ENCODE data around the gene GJB1. TPM values are rescaled to one million over a fixed set of nuclear protein-coding genes. Genes with fewer than 3 reads are reported as not detected.
"Not testable (repeated sequence)": the region's sequence is repeated elsewhere in the genome, so short reads cannot be mapped to it uniquely, and the experiment has no call there.

The GJB1 gene
- polyA plus RNA-seq, 4 donors, result 23.3 to 118 (median 54.6) TPM

- FAIRE-seq (no peak), DNase-seq (peak; percentile 74 to 88)
- H3K4me3 ChIP-seq (ENCODE audit: low read depth in 1 of 3, low read length in 3 of 3), result peak within 1 kb of the TSS; percentile 56 to 91 (median 68)
- no peaks in the 10 kb centered on the region for H3K27me3 ChIP-seq (ENCODE audit: control insufficient read depth in 3 of 3, insufficient read depth in 3 of 3, low read length in 3 of 3)
- peak within 1 kb of the TSS; percentile 52 to 89 (median 88) for H3K27ac ChIP-seq (ENCODE audit: low read depth in 1 of 3, low read length in 2 of 3)
- 1 to 35% (median 8%) methylated on average over 33 to 54 of the region's 54 CpGs for WGBS, 3 donors
- peaks cover 0 to 27% (median 6%) of the 10 kb centered on the region in 3 donors for H3K4me1 ChIP-seq (ENCODE audit: control insufficient read depth in 3 of 3, insufficient read depth in 2 of 3, low read depth in 1 of 3, low read length in 2 of 3)
- peaks cover 0 to 16% (median 0%) of the 10 kb centered on the region in 3 donors for H3K36me3 ChIP-seq (ENCODE audit: control insufficient read depth in 3 of 3, insufficient read depth in 2 of 3, low read depth in 1 of 3, low read length in 3 of 3)
- no peaks in the 10 kb centered on the region for H3K9me3 ChIP-seq (ENCODE audit: control insufficient read depth in 2 of 2, insufficient read depth in 1 of 2, low read depth in 1 of 2, low read length in 1 of 2)
These were observed 31.3 kb downstream of the GJB1 start, which contains the start of gene ZMYM3 for GRCh38 chrX:71254092-71254963. Gene ZMYM3, minus strand, starts transcription at chrX:71254140. Its CDS starts 885 bp downstream, at chrX:71253255.

- Histone ChIP-seq H3K4me3 (ENCODE audit: low read depth in 1 of 3, low read length in 3 of 3) (no peak overlapping the region), H3K4me1 (ENCODE audit: control insufficient read depth in 3 of 3, insufficient read depth in 2 of 3, low read depth in 1 of 3, low read length in 2 of 3) (peaks cover 0 to 19% (median 6%) of the 10 kb centered on the region in 3 donors), H3K27me3 (ENCODE audit: control insufficient read depth in 3 of 3, insufficient read depth in 3 of 3, low read length in 3 of 3) (no peaks in the 10 kb centered on the region), H3K27ac (ENCODE audit: low read depth in 1 of 3, low read length in 2 of 3) (peak overlapping the region in 1 of 3 donors; percentile 89), H3K9me3 (ENCODE audit: control insufficient read depth in 2 of 2, insufficient read depth in 1 of 2, low read depth in 1 of 2, low read length in 1 of 2) (no peaks in the 10 kb centered on the region), H3K36me3 (ENCODE audit: control insufficient read depth in 3 of 3, insufficient read depth in 2 of 3, low read depth in 1 of 3, low read length in 3 of 3) (no peaks in the 10 kb centered on the region)
- WGBS, 3 donors, result 74 to 81% (median 81%) methylated on average over 6 of the region's 6 CpGs
- FAIRE-seq (no peak), DNase-seq (no peak)
These were observed 33.0 kb downstream of the GJB1 start for GRCh38 chrX:71256051-71256450.

GRCh38 chrX:71256856-71257255, 33.8 kb downstream of the GJB1 start:
- Histone ChIP-seq H3K4me3 (ENCODE audit: low read depth in 1 of 3, low read length in 3 of 3) (no peak overlapping the region), H3K27me3 (ENCODE audit: control insufficient read depth in 3 of 3, insufficient read depth in 3 of 3, low read length in 3 of 3) (no peaks in the 10 kb centered on the region), H3K27ac (ENCODE audit: low read depth in 1 of 3, low read length in 2 of 3) (no peak overlapping the region), H3K9me3 (ENCODE audit: control insufficient read depth in 2 of 2, insufficient read depth in 1 of 2, low read depth in 1 of 2, low read length in 1 of 2) (no peaks in the 10 kb centered on the region), H3K36me3 (ENCODE audit: control insufficient read depth in 3 of 3, insufficient read depth in 2 of 3, low read depth in 1 of 3, low read length in 3 of 3) (no peaks in the 10 kb centered on the region), H3K4me1 (ENCODE audit: control insufficient read depth in 3 of 3, insufficient read depth in 2 of 3, low read depth in 1 of 3, low read length in 2 of 3) (peaks cover 0 to 12% (median 6%) of the 10 kb centered on the region in 3 donors)
- WGBS, 3 donors, result 86 to 98% (median 91%) methylated on average over 4 of the region's 4 CpGs
- DNase-seq, result no peak
- no peak for FAIRE-seq

- not testable (repeated sequence) for H3K27me3 ChIP-seq (ENCODE audit: control insufficient read depth in 3 of 3, insufficient read depth in 3 of 3, low read length in 3 of 3); H3K4me1 ChIP-seq (ENCODE audit: control insufficient read depth in 3 of 3, insufficient read depth in 2 of 3, low read depth in 1 of 3, low read length in 2 of 3)
These were observed 45.6 kb downstream of the GJB1 start for GRCh38 chrX:71268624-71269023.

GRCh38 chrX:71269801-71270395, 46.9 kb downstream of the GJB1 start:
- Histone ChIP-seq H3K36me3 (ENCODE audit: control insufficient read depth in 3 of 3, insufficient read depth in 2 of 3, low read depth in 1 of 3, low read length in 3 of 3) (no peaks in the 10 kb centered on the region), H3K4me1 (ENCODE audit: control insufficient read depth in 3 of 3, insufficient read depth in 2 of 3, low read depth in 1 of 3, low read length in 2 of 3) (no peaks in the 10 kb centered on the region), H3K9me3 (ENCODE audit: control insufficient read depth in 2 of 2, insufficient read depth in 1 of 2, low read depth in 1 of 2, low read length in 1 of 2) (no peaks in the 10 kb centered on the region), H3K4me3 (ENCODE audit: low read depth in 1 of 3, low read length in 3 of 3) (no peak overlapping the region), H3K27me3 (ENCODE audit: control insufficient read depth in 3 of 3, insufficient read depth in 3 of 3, low read length in 3 of 3) (no peaks in the 10 kb centered on the region), H3K27ac (ENCODE audit: low read depth in 1 of 3, low read length in 2 of 3) (no peak overlapping the region)
- no peak for FAIRE-seq
- WGBS, 3 donors, result 89 to 97% (median 89%) methylated on average over 15 to 19 of the region's 19 CpGs
- no peak for DNase-seq

More at GRCh38 chrX:71268624-71269023, 45.6 kb downstream of the GJB1 start:
- not testable (repeated sequence) for FAIRE-seq; H3K27ac ChIP-seq (ENCODE audit: low read depth in 1 of 3, low read length in 2 of 3); H3K4me3 ChIP-seq (ENCODE audit: low read depth in 1 of 3, low read length in 3 of 3); H3K36me3 ChIP-seq (ENCODE audit: control insufficient read depth in 3 of 3, insufficient read depth in 2 of 3, low read depth in 1 of 3, low read length in 3 of 3); H3K9me3 ChIP-seq (ENCODE audit: control insufficient read depth in 2 of 2, insufficient read depth in 1 of 2, low read depth in 1 of 2, low read length in 1 of 2); DNase-seq

GRCh38 chrX:71272313-71272712, 49.3 kb downstream of the GJB1 start:
- not testable (repeated sequence) for H3K27me3 ChIP-seq (ENCODE audit: control insufficient read depth in 3 of 3, insufficient read depth in 3 of 3, low read length in 3 of 3); H3K9me3 ChIP-seq (ENCODE audit: control insufficient read depth in 2 of 2, insufficient read depth in 1 of 2, low read depth in 1 of 2, low read length in 1 of 2); H3K27ac ChIP-seq (ENCODE audit: low read depth in 1 of 3, low read length in 2 of 3); H3K4me1 ChIP-seq (ENCODE audit: control insufficient read depth in 3 of 3, insufficient read depth in 2 of 3, low read depth in 1 of 3, low read length in 2 of 3); FAIRE-seq; H3K36me3 ChIP-seq (ENCODE audit: control insufficient read depth in 3 of 3, insufficient read depth in 2 of 3, low read depth in 1 of 3, low read length in 3 of 3); H3K4me3 ChIP-seq (ENCODE audit: low read depth in 1 of 3, low read length in 3 of 3)
- WGBS, 3 donors, result 51 to 76% (median 71%) methylated on average over 2 of the region's 2 CpGs
- peak in 1 of 2 donors; percentile 7 for DNase-seq

Other genes with a start within 250 kb of the GJB1 start
- 10 to 100 TPM; 40.9 to 64.8 (median 55.5) TPM for gene SNX12, start 154.9 kb upstream of the GJB1 start, polyA plus RNA-seq
- gene FOXO4, start 127.4 kb upstream of the GJB1 start, polyA plus RNA-seq, result 10 to 100 TPM; 11.5 to 20.5 (median 14.9) TPM
- gene CXorf65, start 116.5 kb upstream of the GJB1 start, polyA plus RNA-seq, result 1 to 10 TPM in 2 of 4 donors, under 1 TPM in 2; 0.27 to 2.2 (median 1.5) TPM
- 10 to 100 TPM; 11.2 to 83.5 (median 25.5) TPM for gene IL2RG, start 111.6 kb upstream of the GJB1 start, polyA plus RNA-seq
- 10 to 100 TPM in 1 of 4 donors, 1 to 10 TPM in 3; 4.3 to 30.1 (median 9.0) TPM for gene MED12, start 104.6 kb upstream of the GJB1 start, polyA plus RNA-seq
- 1 to 10 TPM in 1 of 4 donors, under 1 TPM in 3; 0.27 to 1.2 (median 0.62) TPM for gene NLGN3, start 78.4 kb upstream of the GJB1 start, polyA plus RNA-seq
- gene ZMYM3, start 30.9 kb downstream of the GJB1 start, polyA plus RNA-seq, result 10 to 100 TPM in 1 of 4 donors, 1 to 10 TPM in 3; 3.5 to 33.6 (median 5.7) TPM
- gene NONO, start 60.4 kb downstream of the GJB1 start, polyA plus RNA-seq, result 100 to 1,000 TPM in 3 of 4 donors, 10 to 100 TPM in 1; 82.5 to 345 (median 144) TPM
- 1 to 10 TPM; 1.1 to 1.7 (median 1.5) TPM for gene ITGB1BP2, start 78.5 kb downstream of the GJB1 start, polyA plus RNA-seq
- 10 to 100 TPM in 2 of 4 donors, 1 to 10 TPM in 2; 4.3 to 38.2 (median 10.3) TPM for gene TAF1, start 143.1 kb downstream of the GJB1 start, polyA plus RNA-seq